NCI-H2029 treated with DMSO at 0.1 percent for 48 hours (cell line): ENCODE measurements around the gene CELF2.

Experiments
- DNase-seq: peaks from one replicate; lab custom pipeline; 2025; lab: John Stamatoyannopoulos, UW

The CELF2 gene

GRCh38 chr10:11250304-11250703, 232.6 kb downstream of the CELF2 start:
- no peak for DNase-seq

- no peak for DNase-seq
Measured at GRCh38 chr10:11252887-11253286, 235.2 kb downstream of the CELF2 start.

GRCh38 chr10:11253385-11254002, 235.8 kb downstream of the CELF2 start:
- DNase-seq: no peak

- no peak for DNase-seq
Measured at GRCh38 chr10:11255156-11255555, 237.5 kb downstream of the CELF2 start.

GRCh38 chr10:11255796-11256444, 238.2 kb downstream of the CELF2 start:
- DNase-seq: no peak

- no peak for DNase-seq
Measured at GRCh38 chr10:11256896-11257295, 239.2 kb downstream of the CELF2 start.

- no peak for DNase-seq
Measured at GRCh38 chr10:11257440-11258090, 239.9 kb downstream of the CELF2 start.

GRCh38 chr10:11260170-11260569, 242.5 kb downstream of the CELF2 start:
- DNase-seq: no peak

GRCh38 chr10:11261143-11261542, 243.5 kb downstream of the CELF2 start:
- no peak for DNase-seq

- no peak for DNase-seq
Measured at GRCh38 chr10:11261687-11262493, 244.2 kb downstream of the CELF2 start.

- no peak for DNase-seq
Measured at GRCh38 chr10:11262494-11263345, 245.0 kb downstream of the CELF2 start.

- no peak for DNase-seq
Measured at GRCh38 chr10:11263767-11264166, 246.1 kb downstream of the CELF2 start.

- no peak for DNase-seq
Measured at GRCh38 chr10:11264296-11265048, 246.8 kb downstream of the CELF2 start.

- DNase-seq: no peak
Measured at GRCh38 chr10:11265484-11265883, 247.8 kb downstream of the CELF2 start.

- no peak for DNase-seq
Measured at GRCh38 chr10:11266426-11266825, 248.8 kb downstream of the CELF2 start.

GRCh38 chr10:11270135-11270857, 252.6 kb downstream of the CELF2 start:
- DNase-seq: no peak

GRCh38 chr10:11270858-11271179, 253.1 kb downstream of the CELF2 start:
- DNase-seq: no peak

- no peak for DNase-seq
Measured at GRCh38 chr10:11272915-11273389, 255.3 kb downstream of the CELF2 start.

GRCh38 chr10:11274452-11274851, 256.8 kb downstream of the CELF2 start:
- DNase-seq: no peak

GRCh38 chr10:11275651-11276050, 258.0 kb downstream of the CELF2 start:
- DNase-seq: no peak
